IPS-18c (cell line): ENCODE data around the gene HES1.

Experiments used
- H3K4me3 ChIP-seq: 2 replicates; pipeline ENCODE4 v1.7.0; 2013; ENCODE audit warnings: low read depth, mild to moderate bottlenecking, low read length, moderate library complexity; ENCODE audit not compliant: insufficient read depth
- H3K9me3 ChIP-seq: one replicate; pipeline ENCODE4 v1.6.1; 2013; ENCODE audit warnings: mild to moderate bottlenecking, low read length, moderate library complexity; ENCODE audit not compliant: control insufficient read depth, insufficient read depth

Gene HES1

GRCh38 chr3:194169595-194169994 is 33.6 kb downstream of the HES1 start:
- Histone ChIP-seq H3K4me3 (no peak overlapping the region), H3K9me3 (no peaks in the 10 kb centered on the region)

GRCh38 chr3:194170793-194171192 is 34.8 kb downstream of the HES1 start:
- Histone ChIP-seq H3K9me3 (no peaks in the 10 kb centered on the region), H3K4me3 (no peak overlapping the region)

- H3K9me3 ChIP-seq = no peaks in the 10 kb centered on the region
- no peak overlapping the region for H3K4me3 ChIP-seq
These were observed 38.5 kb downstream of the HES1 start for GRCh38 chr3:194174406-194174805.

GRCh38 chr3:194174980-194175379 is 39.0 kb downstream of the HES1 start:
- no peaks in the 10 kb centered on the region for H3K9me3 ChIP-seq
- no peak overlapping the region for H3K4me3 ChIP-seq

DNA sequence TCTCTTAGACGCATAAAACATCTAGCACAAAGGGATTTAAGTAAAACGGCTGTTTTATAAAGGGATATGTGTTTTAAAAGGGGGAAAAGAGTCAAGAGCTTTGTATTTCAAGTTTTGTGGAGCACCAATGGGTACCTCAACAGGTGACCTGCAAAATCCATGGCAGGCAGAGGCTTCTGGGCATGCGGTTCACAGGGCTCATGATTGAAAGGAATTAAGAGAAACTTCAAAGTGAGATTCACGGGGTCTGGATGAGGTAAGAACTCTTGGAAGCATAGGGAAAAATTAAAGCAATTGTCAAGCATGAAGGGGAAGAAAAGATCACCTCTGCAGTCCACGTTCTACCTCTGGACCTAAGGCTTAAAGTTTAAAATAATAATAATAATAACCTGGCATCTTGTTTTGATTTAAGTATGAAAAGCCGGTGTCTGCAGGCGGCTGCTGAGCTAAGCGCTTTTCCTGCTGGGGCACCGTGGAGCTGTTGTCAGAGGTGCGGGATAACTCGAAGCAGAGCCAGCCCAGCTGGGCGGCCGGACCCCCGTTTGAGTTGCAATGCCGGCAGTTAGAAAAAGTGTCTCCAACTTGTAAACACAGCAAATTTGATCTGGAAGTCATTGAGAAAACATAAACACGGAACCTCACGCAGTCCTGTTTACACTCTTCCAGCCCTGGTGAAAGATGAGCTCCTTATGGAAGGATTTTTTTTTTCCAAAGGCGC is 40.5 kb downstream of the HES1 start:
- Histone ChIP-seq H3K9me3 (no peaks in the 10 kb centered on the region), H3K4me3 (no peak overlapping the region)

GRCh38 chr3:194177141-194177540 is 41.2 kb downstream of the HES1 start:
- no peak overlapping the region for H3K4me3 ChIP-seq

GRCh38 chr3:194178128-194178527 is 42.2 kb downstream of the HES1 start:
- H3K9me3 ChIP-seq = no peaks in the 10 kb centered on the region
- no peak overlapping the region for H3K4me3 ChIP-seq

More at GRCh38 chr3:194177141-194177540, 41.2 kb downstream of the HES1 start:
- H3K9me3 ChIP-seq = no peaks in the 10 kb centered on the region

DNA sequence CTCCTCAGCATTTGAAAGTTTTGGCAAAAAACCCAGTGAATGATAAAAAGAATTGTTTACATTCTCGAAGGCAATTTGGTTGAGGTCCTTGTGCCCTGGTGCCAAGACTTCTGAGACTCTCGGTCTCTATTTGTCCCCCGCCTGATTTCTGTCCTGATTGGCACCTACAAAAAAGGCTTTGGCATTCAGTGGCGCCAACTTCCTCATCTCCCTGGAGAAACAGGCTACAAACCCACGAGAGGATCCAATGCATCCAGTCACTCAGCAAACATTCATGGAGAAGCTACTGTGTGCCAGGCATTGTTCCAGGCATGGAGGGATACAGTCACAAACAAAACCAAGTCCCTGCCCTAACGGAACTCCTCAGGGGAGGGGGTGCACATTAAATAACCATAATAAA is 42.7 kb downstream of the HES1 start:
- H3K9me3 ChIP-seq = no peaks in the 10 kb centered on the region
- no peak overlapping the region for H3K4me3 ChIP-seq

- no peaks in the 10 kb centered on the region for H3K9me3 ChIP-seq
These were observed 44.6 kb downstream of the HES1 start for GRCh38 chr3:194180570-194180969.

GRCh38 chr3:194181612-194182529 is 45.9 kb downstream of the HES1 start:
- Histone ChIP-seq H3K4me3 (no peak overlapping the region), H3K9me3 (no peaks in the 10 kb centered on the region)

More at GRCh38 chr3:194180570-194180969, 44.6 kb downstream of the HES1 start:
- no peak overlapping the region for H3K4me3 ChIP-seq

- no peak overlapping the region for H3K4me3 ChIP-seq
- no peaks in the 10 kb centered on the region for H3K9me3 ChIP-seq
These were observed 47.3 kb downstream of the HES1 start for GRCh38 chr3:194183271-194183670.

DNA sequence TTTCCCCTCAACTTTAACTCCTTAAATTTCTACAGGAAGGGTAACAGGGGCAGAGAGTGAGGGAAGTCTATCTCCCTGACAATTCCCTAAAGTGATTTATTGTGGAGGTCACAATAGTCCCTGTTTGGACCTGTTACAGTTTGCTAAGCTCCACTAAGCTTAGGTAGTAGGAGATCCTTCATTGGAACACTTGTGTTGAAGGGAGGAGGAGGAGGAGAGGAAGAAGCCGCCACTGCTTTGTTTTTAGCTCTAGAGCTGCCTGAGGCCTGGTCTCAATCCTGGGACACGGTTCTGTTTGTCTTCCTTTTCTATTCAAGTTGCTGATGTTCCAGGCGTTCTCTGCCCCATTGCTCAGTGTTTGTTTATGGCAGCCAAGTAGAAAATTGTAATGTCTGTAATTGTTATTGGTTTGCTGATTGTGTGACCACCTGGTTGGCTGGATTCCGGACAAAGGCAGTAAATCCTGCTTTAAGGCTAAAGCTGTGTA is 48.4 kb downstream of the HES1 start:
- Histone ChIP-seq H3K9me3 (no peaks in the 10 kb centered on the region), H3K4me3 (no peak overlapping the region)

GRCh38 chr3:194184801-194185200 is 48.9 kb downstream of the HES1 start:
- Histone ChIP-seq H3K4me3 (no peak overlapping the region), H3K9me3 (no peaks in the 10 kb centered on the region)

- no peak overlapping the region for H3K4me3 ChIP-seq
- H3K9me3 ChIP-seq = no peaks in the 10 kb centered on the region
These were observed 49.3 kb downstream of the HES1 start for GRCh38 chr3:194185221-194185620.

DNA sequence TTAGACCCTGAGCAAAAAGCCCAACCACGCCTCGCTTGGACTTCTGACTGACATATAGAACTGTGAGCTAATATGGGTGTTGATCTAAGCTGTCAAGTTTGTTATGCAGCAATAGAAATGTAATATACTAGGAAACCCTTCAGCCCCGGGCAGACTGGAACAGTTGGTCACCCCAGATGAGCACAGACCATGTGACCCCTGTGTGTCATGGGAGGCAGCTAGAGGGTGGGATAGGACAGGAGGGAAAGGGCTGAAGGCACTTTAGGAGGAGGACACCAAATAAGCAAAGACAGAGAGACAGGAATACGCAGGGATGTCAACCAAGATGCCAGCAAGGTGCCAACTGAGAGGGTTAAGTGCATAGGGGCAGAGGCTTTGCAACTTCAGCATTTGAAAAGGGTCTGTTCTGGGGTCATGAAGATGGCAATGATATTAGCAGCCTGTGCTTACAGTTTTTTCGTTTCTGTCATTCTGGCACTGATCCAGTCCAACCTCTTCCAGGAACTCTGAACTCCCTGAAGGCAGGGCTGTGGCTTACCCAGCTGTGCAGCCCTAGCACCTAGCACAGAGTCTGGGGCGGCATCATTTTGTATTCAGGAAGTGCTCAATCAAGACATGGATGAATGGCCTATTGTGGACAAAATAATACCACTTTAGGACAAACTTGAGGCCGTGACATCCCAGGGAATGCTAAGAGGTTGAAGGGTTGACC is 51.4 kb downstream of the HES1 start:
- H3K9me3 ChIP-seq = no peaks in the 10 kb centered on the region
- no peak overlapping the region for H3K4me3 ChIP-seq
